SK-N-SH (cell line): ENCODE results near the gene TK2. TPM values are rescaled to one million over a fixed set of nuclear protein-coding genes. Genes with fewer than 3 reads are reported as not detected.

Source experiments
- CTCF ChIA-PET: fragments of 300-600, 350-600 bp; formaldehyde crosslinking; extraction: SDS; loops from one replicate; lab custom pipeline; 2021; lab: Yijun Ruan, JAX
- POLR2A ChIA-PET: fragments of 350-600 bp; sonication (Branson Sonifier 250); formaldehyde crosslinking; extraction: SDS; loops from one replicate; lab custom pipeline; 2020; ENCODE audit warnings: antibody characterized with exemption, inconsistent platforms; lab: Yijun Ruan, JAX
- DNase-seq: peaks from one replicate; pipeline ENCODE4 v3.0.0; 2012
- H2AFZ ChIP-seq: fragments of 200-600 bp; sonication (generic); 2 replicates; pipeline ENCODE4 v1.8.1; 2016; ENCODE audit warnings: antibody characterized with exemption, mild to moderate bottlenecking, low read depth
- H3F3A ChIP-seq: fragments of 200-600 bp; sonication (generic); replicated peaks from 2 replicates; pipeline ENCODE3; 2016; ENCODE audit warnings: antibody characterized with exemption, mild to moderate bottlenecking; ENCODE audit not compliant: insufficient read depth
- H3K27ac ChIP-seq, 2 experiments: fragments of 200-500 bp in 1 of 2; fragments of 200-600 bp in 1 of 2; sonication (Bioruptor generic) in 1 of 2; sonication (generic), shearing (Covaris generic) in 1 of 2; 2 replicates each; pipeline versions ENCODE4 v1.5.1 to v1.6.1; 2014 to 2016; ENCODE audit warnings: low read depth in 2 of 2, inconsistent platforms in 1 of 2, low read length in 1 of 2, mild to moderate bottlenecking in 1 of 2, mixed read lengths in 1 of 2
- H3K27me3 ChIP-seq: fragments of 200-600 bp; sonication (generic), shearing (Covaris generic); 2 replicates; pipeline ENCODE4 v1.6.1; 2016; ENCODE audit warnings: mixed run types; ENCODE audit not compliant: insufficient read depth
- H3K36me3 ChIP-seq, 2 experiments: fragments of 200-500 bp in 1 of 2; fragments of 200-600 bp in 1 of 2; sonication (Bioruptor generic) in 1 of 2; sonication (generic) in 1 of 2; replicated peaks in 1 of 2; 2 replicates each; pipeline versions ENCODE3 to v1.5.1; 2014 to 2016; ENCODE audit warnings: low read length in 1 of 2, mild to moderate bottlenecking in 1 of 2; ENCODE audit not compliant: insufficient read depth in 2 of 2, control insufficient read depth in 1 of 2
- H3K4me1 ChIP-seq, 2 experiments: fragments of 200-500 bp in 1 of 2; fragments of 200-600 bp in 1 of 2; sonication (Bioruptor generic) in 1 of 2; sonication (generic), shearing (Covaris generic) in 1 of 2; 2 replicates each; pipeline versions ENCODE4 v1.5.1 to v1.6.1; 2014 to 2016; ENCODE audit warnings: low read depth in 1 of 2, low read length in 1 of 2, mixed run types in 1 of 2; ENCODE audit not compliant: insufficient read depth in 2 of 2, control insufficient read depth in 1 of 2
- H3K4me2 ChIP-seq: fragments of 200-600 bp; sonication (generic), shearing (Covaris generic); 2 replicates; pipeline ENCODE4 v1.6.1; 2017; ENCODE audit warnings: mixed run types
- H3K4me3 ChIP-seq, 2 experiments: fragments of 200-500 bp in 1 of 2; fragments of 200-600 bp in 1 of 2; sonication (Bioruptor generic) in 1 of 2; sonication (generic), shearing (Covaris generic) in 1 of 2; 2 replicates each; pipeline versions ENCODE4 v1.5.1 to v1.8.1; 2014 to 2016; ENCODE audit warnings: low read depth in 2 of 2, inconsistent platforms in 1 of 2, low read length in 1 of 2, mild to moderate bottlenecking in 1 of 2, mixed read lengths in 1 of 2, moderate library complexity in 1 of 2
- H3K79me2 ChIP-seq: fragments of 200-600 bp; sonication (generic); 2 replicates; pipeline ENCODE4 v1.8.1; 2017; ENCODE audit warnings: mild to moderate bottlenecking; ENCODE audit not compliant: insufficient read depth
- H3K9ac ChIP-seq: fragments of 200-600 bp; sonication (generic); 2 replicates; pipeline ENCODE4 v1.6.1; 2017; ENCODE audit warnings: mixed run types
- H3K9me2 ChIP-seq: fragments of 200-600 bp; sonication (generic); 2 replicates; pipeline ENCODE4 v1.6.1; 2017; ENCODE audit warnings: mixed run types
- H3K9me3 ChIP-seq: fragments of 200-600 bp; sonication (generic); 2 replicates; pipeline ENCODE4 v1.6.1; 2017; ENCODE audit warnings: mixed run types, mild to moderate bottlenecking, moderate library complexity
- H4K20me1 ChIP-seq: fragments of 200-600 bp; sonication (generic); 2 replicates; pipeline ENCODE4 v1.6.1; 2017; ENCODE audit warnings: mild to moderate bottlenecking, mixed run types; ENCODE audit not compliant: insufficient read depth
- CTCF ChIP-seq: fragments of 200-600 bp; sonication (generic); IDR thresholded peaks from 2 replicates; pipeline ENCODE4 v1.6.1; 2017; ENCODE audit warnings: antibody characterized with exemption, mild to moderate bottlenecking, moderate library complexity
- EP300 ChIP-seq, 2 experiments: IDR thresholded peaks; 2 replicates each; pipeline versions ENCODE4 v1.4.0 to v1.6.1; 2012; ENCODE audit warnings: borderline replicate concordance in 1 of 2, low read depth in 1 of 2, low read length in 1 of 2
- MXI1 ChIP-seq: IDR thresholded peaks from 2 replicates; pipeline ENCODE4 v1.6.1; 2012; ENCODE audit warnings: mild to moderate bottlenecking, low read depth, low read length, improper control_type of control experiment
- NFIC ChIP-seq: IDR thresholded peaks from 2 replicates; pipeline ENCODE4 v1.4.0; 2012; ENCODE audit warnings: borderline replicate concordance
- NRF1 ChIP-seq: IDR thresholded peaks from 2 replicates; pipeline ENCODE4 v1.6.1; 2012; ENCODE audit warnings: low read depth, mild to moderate bottlenecking, low read length
- POLR2AphosphoS5 ChIP-seq: IDR thresholded peaks from 2 replicates; pipeline ENCODE4 v1.6.1; 2012; ENCODE audit warnings: low read depth, low read length
- RAD21 ChIP-seq: IDR thresholded peaks from 2 replicates; pipeline ENCODE4 v1.6.1; 2012; ENCODE audit warnings: mild to moderate bottlenecking, low read length
- RCOR1 ChIP-seq: fragments of 150-350 bp; IDR thresholded peaks from 2 replicates; pipeline ENCODE4 v1.6.1; 2017; ENCODE audit warnings: antibody characterized with exemption, low read length
- REST ChIP-seq: IDR thresholded peaks from 2 replicates; pipeline ENCODE4 v1.6.1; 2012; ENCODE audit warnings: mild to moderate bottlenecking, low read depth, low read length, moderate library complexity
- SMC3 ChIP-seq: IDR thresholded peaks from 2 replicates; pipeline ENCODE4 v1.6.1; 2012; ENCODE audit warnings: low read depth, low read length, improper control_type of control experiment
- TEAD4 ChIP-seq: IDR thresholded peaks from 2 replicates; pipeline ENCODE4 v1.4.0; 2012; ENCODE audit warnings: mild to moderate bottlenecking, borderline replicate concordance; ENCODE audit not compliant: insufficient read depth
- YY1 ChIP-seq: IDR thresholded peaks from 2 replicates; pipeline ENCODE4 v1.4.0; 2012; ENCODE audit warnings: low read depth, mild to moderate bottlenecking
- WGBS: methylation state at CpG from one replicate; pipeline ENCODE4 v1.1.6; 2017; ENCODE audit warnings: low lambda C conversion rate; 5-methylcytosine and 5-hydroxymethylcytosine counted together
- polyA plus RNA-seq, 3 experiments: library from polyadenylated mRNA; depleted of rRNA; stranded (reverse); fragments of >200 nt; gene quantifications; 2 replicates each; pipeline ENCODE4 v1.2.3, GENCODE V29; 2012
- TF ChIP-seq, protein P1 (sequence below): fragments of 150-350 bp; IDR thresholded peaks from 2 replicates; pipeline ENCODE4 v1.6.1; 2017; ENCODE audit warnings: antibody characterized with exemption, low read length, low read depth, borderline replicate concordance

Gene TK2
- polyA plus RNA-seq, 1 of the 3 experiments (the other 2 are of a cell fraction): 25.2 TPM

GRCh38 chr16:66551788-66552285 is 1.9 kb upstream of the TK2 start:
- H4K20me1 ChIP-seq: no peaks in the 10 kb centered on the region
- no peaks in the 10 kb centered on the region for H3K9me2 ChIP-seq
- peaks cover 3% of the 10 kb centered on the region for H3F3A ChIP-seq
- H3K4me3 ChIP-seq: peak overlapping the region; percentile 71 to 78
- H3K4me2 ChIP-seq: peak overlapping the region; percentile 85
- no peak for TF ChIP-seq RAD21
- no peak for TF ChIP-seq RCOR1
- no peak for TF ChIP-seq MXI1
- no peak for TF ChIP-seq TEAD4
- TF ChIP-seq SMC3: no peak
- TF ChIP-seq NRF1: no peak
- TF ChIP-seq, protein P1, sequence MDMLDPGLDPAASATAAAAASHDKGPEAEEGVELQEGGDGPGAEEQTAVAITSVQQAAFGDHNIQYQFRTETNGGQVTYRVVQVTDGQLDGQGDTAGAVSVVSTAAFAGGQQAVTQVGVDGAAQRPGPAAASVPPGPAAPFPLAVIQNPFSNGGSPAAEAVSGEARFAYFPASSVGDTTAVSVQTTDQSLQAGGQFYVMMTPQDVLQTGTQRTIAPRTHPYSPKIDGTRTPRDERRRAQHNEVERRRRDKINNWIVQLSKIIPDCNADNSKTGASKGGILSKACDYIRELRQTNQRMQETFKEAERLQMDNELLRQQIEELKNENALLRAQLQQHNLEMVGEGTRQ: no peak
- TF ChIP-seq YY1: no peak
- no peak for TF ChIP-seq EP300 (IDR thresholded peaks at IDR 0.05; ENCODE audit: borderline replicate concordance in 1 of 2, low read depth in 1 of 2, low read length in 1 of 2)
- TF ChIP-seq NFIC: no peak
- no peak for TF ChIP-seq CTCF
- no peak for TF ChIP-seq POLR2AphosphoS5
- no peak for TF ChIP-seq REST
- H3K4me1 ChIP-seq: peaks cover 19 to 27% of the 10 kb centered on the region in 2 experiments; a peak in 3 of 4 replicates
- POLR2A ChIA-PET: interaction anchor here (1.4 kb wide), 1 partner anchor 52 kb away, joined by 6 read pairs; no protein-coding TSS in a partner anchor
- peaks cover 0 to 4% of the 10 kb centered on the region in 2 experiments for H3K36me3 ChIP-seq
- no peak for DNase-seq
- H3K9ac ChIP-seq: peak overlapping the region; percentile 74
- H3K27me3 ChIP-seq: no peaks in the 10 kb centered on the region
- H2AFZ ChIP-seq: peak overlapping the region; percentile 95
- H3K79me2 ChIP-seq: peaks cover 44% of the 10 kb centered on the region
- peak overlapping the region; percentile 78 to 96 for H3K27ac ChIP-seq
- CTCF ChIA-PET: interaction anchor here (0.6 to 2.5 kb wide), 10 partner anchors 11 to 261 kb away, joined by 3 to 11 read pairs (median 3); partner anchors contain the start of gene CMTM1
- H3K9me3 ChIP-seq: no peaks in the 10 kb centered on the region
- 53% methylated on average over 8 of the region's 8 CpGs for WGBS
